ENCODE measurements around the gene MRAS. TPM values are rescaled to one million over a fixed set of nuclear protein-coding genes. Genes with fewer than 3 reads are reported as not detected.

The MRAS gene
- total RNA-seq, 1 experiment from 2014 or later = 2.4 TPM

DNA sequence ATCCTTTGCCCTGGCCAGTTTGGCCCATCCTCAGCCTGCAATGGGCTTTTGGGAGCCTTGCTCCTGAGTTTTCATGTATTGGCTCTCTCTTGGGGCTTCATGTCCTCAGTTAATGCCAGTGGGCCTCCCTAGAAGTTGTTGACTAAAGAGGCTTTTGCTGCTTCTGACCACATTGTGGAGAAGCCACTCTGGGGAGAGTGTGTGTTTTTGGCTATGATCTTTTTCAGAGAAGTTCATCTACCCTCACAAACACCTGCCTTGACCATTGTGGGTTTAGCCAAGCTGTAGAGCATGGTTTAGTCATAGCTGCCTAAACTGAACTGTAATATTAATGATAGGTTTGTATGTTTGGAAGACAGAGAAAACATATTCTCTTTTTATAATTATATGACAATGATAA lies 6.0 kb downstream of the MRAS start:
- intact Hi-C loops (cut with micrococcal nuclease; ENCODE audit: unreplicated experiment) = no loop called here
- Histone ChIP-seq H3K36me3 (ENCODE audit: low read depth) (no peaks in the 10 kb centered on the region), H3K9me2 (ENCODE audit: insufficient read depth) (no peaks in the 10 kb centered on the region), H3K27ac (no peak overlapping the region), H4K20me1 (ENCODE audit: insufficient read depth) (no peaks in the 10 kb centered on the region), H2AFZ (no peak overlapping the region), H3K79me2 (ENCODE audit: low read depth) (no peaks in the 10 kb centered on the region), H3K4me3 (no peak overlapping the region), H3F3A (ENCODE audit: insufficient read depth, low read depth) (peaks cover 3% of the 10 kb centered on the region; the same call in 1 of the 2 replicates), H3K9me3 (ENCODE audit: insufficient read depth, low read depth) (no peaks in the 10 kb centered on the region), H3K27me3 (ENCODE audit: insufficient read depth, low read depth) (no peaks in the 10 kb centered on the region; the same call in 1 of the 2 replicates), H3K4me2 (no peak overlapping the region), H3K4me1 (replicated peaks; ENCODE audit: insufficient read depth) (no peaks in the 10 kb centered on the region)
- CTCF ChIA-PET = no interaction called here
- DNase-seq = no peak
- POLR2A ChIA-PET (ENCODE audit: unreplicated experiment) = no interaction called here
- no TSS peak for BruUV-seq (replicated peaks)
- TF ChIP-seq, protein P1, sequence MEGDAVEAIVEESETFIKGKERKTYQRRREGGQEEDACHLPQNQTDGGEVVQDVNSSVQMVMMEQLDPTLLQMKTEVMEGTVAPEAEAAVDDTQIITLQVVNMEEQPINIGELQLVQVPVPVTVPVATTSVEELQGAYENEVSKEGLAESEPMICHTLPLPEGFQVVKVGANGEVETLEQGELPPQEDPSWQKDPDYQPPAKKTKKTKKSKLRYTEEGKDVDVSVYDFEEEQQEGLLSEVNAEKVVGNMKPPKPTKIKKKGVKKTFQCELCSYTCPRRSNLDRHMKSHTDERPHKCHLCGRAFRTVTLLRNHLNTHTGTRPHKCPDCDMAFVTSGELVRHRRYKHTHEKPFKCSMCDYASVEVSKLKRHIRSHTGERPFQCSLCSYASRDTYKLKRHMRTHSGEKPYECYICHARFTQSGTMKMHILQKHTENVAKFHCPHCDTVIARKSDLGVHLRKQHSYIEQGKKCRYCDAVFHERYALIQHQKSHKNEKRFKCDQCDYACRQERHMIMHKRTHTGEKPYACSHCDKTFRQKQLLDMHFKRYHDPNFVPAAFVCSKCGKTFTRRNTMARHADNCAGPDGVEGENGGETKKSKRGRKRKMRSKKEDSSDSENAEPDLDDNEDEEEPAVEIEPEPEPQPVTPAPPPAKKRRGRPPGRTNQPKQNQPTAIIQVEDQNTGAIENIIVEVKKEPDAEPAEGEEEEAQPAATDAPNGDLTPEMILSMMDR (conservative IDR thresholded peaks at IDR 0.05) = no peak
- TF ChIP-seq EZH2 (IDR thresholded peaks at IDR 0.05; ENCODE audit: low read depth) = no peak

GRCh38 chr3:138355071-138355470 lies 6.7 kb downstream of the MRAS start:
- no peaks in the 10 kb centered on the region for H3K4me1 ChIP-seq (replicated peaks; ENCODE audit: insufficient read depth)
- no peaks in the 10 kb centered on the region for H3K36me3 ChIP-seq (ENCODE audit: low read depth)
- H3K9me3 ChIP-seq (ENCODE audit: insufficient read depth, low read depth) = no peaks in the 10 kb centered on the region
- ChIA-PET CTCF (no interaction called here), POLR2A (ENCODE audit: unreplicated experiment) (interaction anchor here (0.5 kb wide), 1 partner anchor 19 kb away, joined by 3 read pairs; no protein-coding TSS in a partner anchor)
- TF ChIP-seq EZH2 (IDR thresholded peaks at IDR 0.05; ENCODE audit: low read depth) = no peak
- TF ChIP-seq, protein P1 (conservative IDR thresholded peaks at IDR 0.05) = no peak
- no peak overlapping the region for H2AFZ ChIP-seq
- no peak overlapping the region for H3K4me2 ChIP-seq
- intact Hi-C loops (cut with micrococcal nuclease; ENCODE audit: unreplicated experiment) = no loop called here
- no peaks in the 10 kb centered on the region for H3K9me2 ChIP-seq (ENCODE audit: insufficient read depth)
- no peaks in the 10 kb centered on the region for H3K79me2 ChIP-seq (ENCODE audit: low read depth)
- H3K27me3 ChIP-seq (ENCODE audit: insufficient read depth, low read depth) = no peaks in the 10 kb centered on the region; the same call in 1 of the 2 replicates
- BruUV-seq (replicated peaks) = no TSS peak
- no peaks in the 10 kb centered on the region for H4K20me1 ChIP-seq (ENCODE audit: insufficient read depth)
- DNase-seq = no peak
- no peaks in the 10 kb centered on the region for H3F3A ChIP-seq (ENCODE audit: insufficient read depth, low read depth)
- no peak overlapping the region for H3K27ac ChIP-seq
- H3K4me3 ChIP-seq = no peak overlapping the region

DNA sequence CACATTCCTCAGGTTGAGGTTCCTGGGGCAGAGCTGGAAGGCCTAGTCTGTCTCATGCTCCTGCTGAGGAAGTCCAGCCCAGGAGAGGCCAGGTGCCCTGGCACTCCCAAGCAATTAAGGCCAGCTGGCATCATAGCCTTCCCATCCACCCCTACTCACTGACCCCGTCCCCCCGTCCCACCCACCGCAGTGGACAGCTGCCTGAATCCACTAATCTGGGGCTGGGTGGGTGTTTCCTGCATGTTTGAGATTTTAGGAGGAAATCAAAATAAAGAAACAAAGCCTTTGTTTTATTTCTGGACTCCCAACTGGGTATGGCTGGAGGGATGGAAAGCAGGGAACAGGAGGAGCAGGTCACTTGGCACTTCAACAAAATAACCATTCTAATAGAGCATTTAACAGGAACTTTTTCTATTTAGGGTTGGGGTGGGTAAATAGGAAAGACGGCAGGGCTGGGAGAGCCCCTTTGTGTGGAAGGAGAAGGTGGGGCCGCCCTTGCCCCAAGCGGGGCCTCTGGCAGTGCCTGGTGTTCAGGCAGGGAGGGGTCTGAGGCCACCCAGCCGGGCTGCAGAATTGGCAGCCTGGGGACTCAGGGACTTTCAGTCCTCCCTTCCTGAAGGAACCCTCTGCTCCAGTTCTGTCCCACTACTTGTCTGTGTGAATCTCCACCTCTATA lies 8.5 kb downstream of the MRAS start:
- no peak for DNase-seq
- ChIA-PET CTCF (interaction anchor here (0.6 kb wide), 1 partner anchor 411 kb away, joined by 6 read pairs; no protein-coding TSS in a partner anchor), POLR2A (ENCODE audit: unreplicated experiment) (no interaction called here)
- H3K4me3 ChIP-seq = no peak overlapping the region
- no peak overlapping the region for H3K4me2 ChIP-seq
- no peaks in the 10 kb centered on the region for H3K9me3 ChIP-seq (ENCODE audit: insufficient read depth, low read depth)
- H3F3A ChIP-seq (ENCODE audit: insufficient read depth, low read depth) = no peaks in the 10 kb centered on the region
- no peak overlapping the region for H2AFZ ChIP-seq
- H3K4me1 ChIP-seq (replicated peaks; ENCODE audit: insufficient read depth) = no peaks in the 10 kb centered on the region
- H3K27me3 ChIP-seq (ENCODE audit: insufficient read depth, low read depth) = no peaks in the 10 kb centered on the region; the same call in 1 of the 2 replicates
- no TSS peak for BruUV-seq (replicated peaks)
- no peak overlapping the region for H3K27ac ChIP-seq
- no peaks in the 10 kb centered on the region for H3K79me2 ChIP-seq (ENCODE audit: low read depth)
- no peaks in the 10 kb centered on the region for H3K9me2 ChIP-seq (ENCODE audit: insufficient read depth)
- no peak for TF ChIP-seq EZH2 (IDR thresholded peaks at IDR 0.05; ENCODE audit: low read depth)
- TF ChIP-seq, protein P1 (conservative IDR thresholded peaks at IDR 0.05) = no peak
- intact Hi-C loops (cut with micrococcal nuclease; ENCODE audit: unreplicated experiment) = no loop called here
- no peaks in the 10 kb centered on the region for H3K36me3 ChIP-seq (ENCODE audit: low read depth)
- no peaks in the 10 kb centered on the region for H4K20me1 ChIP-seq (ENCODE audit: insufficient read depth)
